ENCODE data around the gene STAT6.

DNA sequence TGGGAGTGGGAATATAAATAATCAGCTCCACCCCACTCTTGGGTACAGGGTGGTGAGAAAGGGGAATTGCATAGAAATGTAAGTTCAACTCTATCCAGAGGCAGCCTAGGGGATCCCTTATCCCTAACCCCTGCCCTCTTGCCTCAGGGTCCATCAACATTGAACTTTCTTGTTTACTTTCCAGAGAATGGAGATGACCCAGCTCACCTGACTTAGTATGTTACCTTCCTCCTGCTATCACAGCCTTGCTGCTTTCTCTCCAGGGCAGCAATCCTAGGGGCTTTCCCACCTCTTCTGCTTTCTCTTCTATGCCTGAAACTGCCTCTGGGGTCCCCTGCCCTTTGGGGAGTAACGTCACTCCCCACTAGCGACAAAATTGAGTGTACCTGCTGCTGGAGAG is 19.8 kb upstream of the STAT6 start:
- TF ChIP-seq, protein P1, sequence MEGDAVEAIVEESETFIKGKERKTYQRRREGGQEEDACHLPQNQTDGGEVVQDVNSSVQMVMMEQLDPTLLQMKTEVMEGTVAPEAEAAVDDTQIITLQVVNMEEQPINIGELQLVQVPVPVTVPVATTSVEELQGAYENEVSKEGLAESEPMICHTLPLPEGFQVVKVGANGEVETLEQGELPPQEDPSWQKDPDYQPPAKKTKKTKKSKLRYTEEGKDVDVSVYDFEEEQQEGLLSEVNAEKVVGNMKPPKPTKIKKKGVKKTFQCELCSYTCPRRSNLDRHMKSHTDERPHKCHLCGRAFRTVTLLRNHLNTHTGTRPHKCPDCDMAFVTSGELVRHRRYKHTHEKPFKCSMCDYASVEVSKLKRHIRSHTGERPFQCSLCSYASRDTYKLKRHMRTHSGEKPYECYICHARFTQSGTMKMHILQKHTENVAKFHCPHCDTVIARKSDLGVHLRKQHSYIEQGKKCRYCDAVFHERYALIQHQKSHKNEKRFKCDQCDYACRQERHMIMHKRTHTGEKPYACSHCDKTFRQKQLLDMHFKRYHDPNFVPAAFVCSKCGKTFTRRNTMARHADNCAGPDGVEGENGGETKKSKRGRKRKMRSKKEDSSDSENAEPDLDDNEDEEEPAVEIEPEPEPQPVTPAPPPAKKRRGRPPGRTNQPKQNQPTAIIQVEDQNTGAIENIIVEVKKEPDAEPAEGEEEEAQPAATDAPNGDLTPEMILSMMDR (IDR thresholded peaks at IDR 0.05; ENCODE audit: extremely low read depth in 1 of 2, insufficient read depth in 1 of 2, low read depth in 1 of 2, low read length in 2 of 2): no peak
- TF ChIP-seq EZH2 (IDR thresholded peaks at IDR 0.05; ENCODE audit: borderline replicate concordance, low read depth, low read length, severe bottlenecking): no peak

Measured in endothelial cell of umbilical vein (primary cell).